ENCODE results near the gene MS4A4E.

MS4A4E gene

DNA sequence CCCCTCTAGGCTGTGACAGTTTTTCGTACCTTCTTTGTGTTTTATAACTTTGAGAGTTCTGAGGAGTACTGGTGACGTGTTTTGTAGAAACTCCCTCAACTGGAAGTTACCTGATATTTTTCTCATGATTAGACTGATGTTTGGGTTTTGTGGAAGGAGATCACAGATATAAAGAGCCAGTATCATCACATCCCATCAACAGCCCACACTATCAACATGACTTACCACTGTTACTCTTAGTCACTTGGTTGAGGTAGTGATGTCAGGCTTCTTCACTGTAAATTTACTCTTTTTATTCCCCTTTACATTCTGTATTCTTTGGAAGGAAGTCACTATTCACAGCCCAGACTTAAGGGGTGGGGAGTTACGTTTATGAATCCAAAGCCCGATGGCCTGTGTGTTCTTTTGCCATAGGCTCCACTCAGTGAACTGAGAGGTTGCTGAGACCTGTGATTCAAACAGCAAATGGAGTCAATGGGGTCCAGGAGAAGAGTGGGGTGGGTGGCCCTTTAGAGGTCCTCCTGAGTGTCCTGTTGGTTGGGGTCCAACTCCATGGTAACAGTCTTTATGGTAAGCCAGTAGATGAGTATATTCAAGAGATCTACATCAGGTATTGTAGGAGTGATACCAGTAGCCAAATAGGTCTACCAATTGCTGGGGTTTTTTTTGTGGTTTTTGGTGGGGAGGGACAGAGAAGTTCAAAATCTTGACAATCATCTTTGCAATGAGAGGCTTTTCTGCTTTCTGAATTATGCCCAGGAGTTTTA lies 15.2 kb upstream of the MS4A4E start:
- Histone ChIP-seq H4K8ac (ENCODE audit: low read length) (no peak overlapping the region), H2BK12ac (ENCODE audit: low read length in 2 of 2) (no peak overlapping the region), H3K9ac (ENCODE audit: low read length) (no peak overlapping the region), H3K4me3 (ENCODE audit: insufficient read depth in 1 of 2, low read depth in 1 of 2, low read length in 2 of 2) (no peak overlapping the region), H3K4me2 (ENCODE audit: low read length, poor library complexity, severe bottlenecking) (no peak overlapping the region), H4K91ac (ENCODE audit: low read length) (no peak overlapping the region), H3K23ac (ENCODE audit: low read length in 2 of 2) (no peak overlapping the region), H3K27me3 (ENCODE audit: control insufficient read depth in 1 of 2, insufficient read depth in 1 of 2, low read length in 2 of 2) (peaks cover 0 to 4% of the 10 kb centered on the region in 2 experiments), H3K18ac (ENCODE audit: low read depth in 1 of 2, low read length in 2 of 2) (no peak overlapping the region), H3K27ac (ENCODE audit: low read length, poor library complexity, severe bottlenecking) (no peak overlapping the region), H3K79me1 (replicated peaks; ENCODE audit: low read length, poor library complexity, severe bottlenecking) (no peaks in the 10 kb centered on the region), H2AFZ (ENCODE audit: low read depth, low read length) (no peak overlapping the region), H3K14ac (ENCODE audit: low read length in 2 of 2) (no peak overlapping the region), H3K36me3 (ENCODE audit: control insufficient read depth in 1 of 2, insufficient read depth in 2 of 2, low read depth in 1 of 2, low read length in 2 of 2) (no peaks in the 10 kb centered on the region), H2BK120ac (ENCODE audit: low read depth, low read length) (no peak overlapping the region), H2AK5ac (ENCODE audit: low read length, severe bottlenecking) (no peak overlapping the region), H3K4me1 (ENCODE audit: control insufficient read depth, insufficient read depth, low read depth, low read length) (no peaks in the 10 kb centered on the region), H3K9me3 (ENCODE audit: control insufficient read depth, low read length) (peaks cover 6% of the 10 kb centered on the region), H2BK15ac (ENCODE audit: low read depth, poor library complexity, severe bottlenecking) (no peak overlapping the region), H2BK5ac (ENCODE audit: low read depth, low read length, poor library complexity, severe bottlenecking) (no peak overlapping the region), H3K4ac (ENCODE audit: low read depth in 1 of 2, low read length in 2 of 2) (no peak overlapping the region)
- DNase-seq = no peak
- WGBS = 74% methylated on average over 2 of the region's 4 CpGs

DNA sequence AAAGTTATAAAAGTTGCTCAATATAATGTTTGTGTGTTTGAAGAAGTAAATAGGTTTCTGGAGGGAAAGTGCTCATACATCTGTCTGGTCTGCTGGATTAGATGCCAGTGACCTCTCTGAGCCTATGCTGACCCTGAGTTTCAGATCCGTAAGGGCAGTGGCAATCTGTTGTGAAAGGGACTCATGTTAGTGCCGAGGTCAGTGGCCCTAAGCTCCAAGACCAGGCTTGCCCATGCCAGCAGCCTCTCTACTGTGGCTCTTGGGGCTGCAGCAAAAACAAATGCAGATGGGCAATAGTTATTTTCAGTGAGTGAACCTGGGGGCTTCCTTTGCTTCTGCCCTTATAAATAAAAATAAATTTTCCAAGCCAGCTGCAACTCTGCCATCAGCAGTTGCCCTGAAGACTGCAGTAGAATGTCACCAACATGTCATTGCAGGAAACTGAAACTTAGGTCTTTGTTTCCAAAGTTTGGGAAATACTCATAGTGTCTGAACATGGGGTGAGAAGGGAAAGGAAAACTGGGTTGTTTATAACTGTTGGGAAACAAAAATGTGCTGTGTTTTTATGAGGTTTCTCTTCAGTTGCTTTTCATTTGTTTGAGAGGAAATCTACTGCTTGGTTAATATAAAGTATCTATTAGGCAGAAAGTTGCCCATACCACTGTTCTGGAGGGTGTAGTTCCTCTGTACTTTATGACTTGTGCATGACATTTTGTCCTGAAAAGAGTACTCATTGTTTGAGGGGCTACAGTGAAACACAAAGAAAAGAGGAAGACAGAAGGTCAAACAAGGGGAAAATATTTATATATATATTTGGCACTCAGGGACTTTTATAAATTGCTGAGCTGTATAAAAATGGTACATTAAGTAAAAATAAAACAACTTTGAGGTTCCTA lies 9.5 kb upstream of the MS4A4E start:
- WGBS = 45% methylated on average over 2 of the region's 2 CpGs
- no peak overlapping the region for H2AFZ ChIP-seq (ENCODE audit: low read depth, low read length)
- H3K4me1 ChIP-seq (ENCODE audit: control insufficient read depth, insufficient read depth, low read depth, low read length) = no peaks in the 10 kb centered on the region
- no peak overlapping the region for H3K9ac ChIP-seq (ENCODE audit: low read length)
- no peak overlapping the region for H4K91ac ChIP-seq (ENCODE audit: low read length)
- H3K79me1 ChIP-seq (replicated peaks; ENCODE audit: low read length, poor library complexity, severe bottlenecking) = no peaks in the 10 kb centered on the region
- peaks cover 6% of the 10 kb centered on the region for H3K9me3 ChIP-seq (ENCODE audit: control insufficient read depth, low read length)
- H2BK12ac ChIP-seq (ENCODE audit: low read length in 2 of 2) = no peak overlapping the region
- H3K18ac ChIP-seq (ENCODE audit: low read depth in 1 of 2, low read length in 2 of 2) = no peak overlapping the region
- H3K36me3 ChIP-seq (ENCODE audit: control insufficient read depth in 1 of 2, insufficient read depth in 2 of 2, low read depth in 1 of 2, low read length in 2 of 2) = no peaks in the 10 kb centered on the region
- DNase-seq = no peak
- no peak overlapping the region for H3K4me3 ChIP-seq (ENCODE audit: insufficient read depth in 1 of 2, low read depth in 1 of 2, low read length in 2 of 2)
- H3K23ac ChIP-seq (ENCODE audit: low read length in 2 of 2) = no peak overlapping the region
- H2BK5ac ChIP-seq (ENCODE audit: low read depth, low read length, poor library complexity, severe bottlenecking) = no peak overlapping the region
- no peak overlapping the region for H3K27ac ChIP-seq (ENCODE audit: low read length, poor library complexity, severe bottlenecking)
- H3K4me2 ChIP-seq (ENCODE audit: low read length, poor library complexity, severe bottlenecking) = no peak overlapping the region
- H3K27me3 ChIP-seq (ENCODE audit: control insufficient read depth in 1 of 2, insufficient read depth in 1 of 2, low read length in 2 of 2) = peaks cover 0 to 4% of the 10 kb centered on the region in 2 experiments
- no peak overlapping the region for H2BK120ac ChIP-seq (ENCODE audit: low read depth, low read length)
- no peak overlapping the region for H3K14ac ChIP-seq (ENCODE audit: low read length in 2 of 2)
- no peak overlapping the region for H4K8ac ChIP-seq (ENCODE audit: low read length)
- no peak overlapping the region for H2BK15ac ChIP-seq (ENCODE audit: low read depth, poor library complexity, severe bottlenecking)
- H2AK5ac ChIP-seq (ENCODE audit: low read length, severe bottlenecking) = no peak overlapping the region
- H3K4ac ChIP-seq (ENCODE audit: low read depth in 1 of 2, low read length in 2 of 2) = no peak overlapping the region

DNA sequence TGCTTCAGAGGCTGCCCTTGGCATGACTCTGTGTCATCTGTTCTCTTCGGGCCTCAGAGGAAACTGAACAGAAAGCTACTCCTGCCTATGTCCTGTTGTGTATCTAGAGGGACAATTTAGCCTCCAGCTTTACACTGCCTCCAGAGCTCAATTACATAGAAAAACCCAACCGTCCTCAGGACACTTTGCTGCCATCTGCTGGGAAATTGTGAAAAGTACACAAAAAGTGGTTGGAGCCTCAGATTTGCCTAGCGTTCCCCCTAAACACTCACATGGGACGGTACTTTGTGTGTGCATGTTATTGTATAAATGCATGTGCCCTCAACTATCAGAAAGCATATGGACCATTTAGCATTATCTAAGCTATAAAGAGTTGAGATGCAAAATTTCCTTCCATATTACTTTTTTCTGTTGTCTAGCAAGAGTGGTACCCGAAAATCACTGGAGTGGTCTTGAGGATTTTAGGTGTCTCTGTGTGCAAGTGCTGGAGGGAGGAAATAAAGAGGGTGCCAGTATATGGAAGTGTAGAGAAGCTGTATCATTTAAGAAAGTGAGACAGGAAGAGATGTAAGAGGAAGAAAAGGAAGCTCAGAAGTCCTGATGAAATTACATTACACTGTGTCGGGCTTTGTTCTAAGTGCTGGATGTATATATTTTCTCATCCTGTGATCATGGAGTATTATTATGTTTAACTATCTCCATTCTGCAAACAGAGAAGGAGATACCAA lies 8.7 kb upstream of the MS4A4E start:
- H4K91ac ChIP-seq (ENCODE audit: low read length) = no peak overlapping the region
- H2BK5ac ChIP-seq (ENCODE audit: low read depth, low read length, poor library complexity, severe bottlenecking) = no peak overlapping the region
- no peak overlapping the region for H3K23ac ChIP-seq (ENCODE audit: low read length in 2 of 2)
- H3K4me2 ChIP-seq (ENCODE audit: low read length, poor library complexity, severe bottlenecking) = no peak overlapping the region
- no peak overlapping the region for H3K9ac ChIP-seq (ENCODE audit: low read length)
- H3K18ac ChIP-seq (ENCODE audit: low read depth in 1 of 2, low read length in 2 of 2) = no peak overlapping the region
- no peak overlapping the region for H3K14ac ChIP-seq (ENCODE audit: low read length in 2 of 2)
- no peak overlapping the region for H3K4ac ChIP-seq (ENCODE audit: low read depth in 1 of 2, low read length in 2 of 2)
- no peak overlapping the region for H2AK5ac ChIP-seq (ENCODE audit: low read length, severe bottlenecking)
- H2AFZ ChIP-seq (ENCODE audit: low read depth, low read length) = no peak overlapping the region
- H2BK12ac ChIP-seq (ENCODE audit: low read length in 2 of 2) = no peak overlapping the region
- no peaks in the 10 kb centered on the region for H3K36me3 ChIP-seq (ENCODE audit: control insufficient read depth in 1 of 2, insufficient read depth in 2 of 2, low read depth in 1 of 2, low read length in 2 of 2)
- H3K9me3 ChIP-seq (ENCODE audit: control insufficient read depth, low read length) = peaks cover 6% of the 10 kb centered on the region
- H3K27me3 ChIP-seq (ENCODE audit: control insufficient read depth in 1 of 2, insufficient read depth in 1 of 2, low read length in 2 of 2) = peaks cover 0 to 11% of the 10 kb centered on the region in 2 experiments
- DNase-seq = peak; percentile 37
- no peak overlapping the region for H4K8ac ChIP-seq (ENCODE audit: low read length)
- H3K79me1 ChIP-seq (replicated peaks; ENCODE audit: low read length, poor library complexity, severe bottlenecking) = no peaks in the 10 kb centered on the region
- 47% methylated on average over 3 of the region's 6 CpGs for WGBS
- no peak overlapping the region for H3K4me3 ChIP-seq (ENCODE audit: insufficient read depth in 1 of 2, low read depth in 1 of 2, low read length in 2 of 2)
- H3K27ac ChIP-seq (ENCODE audit: low read length, poor library complexity, severe bottlenecking) = no peak overlapping the region
- H2BK120ac ChIP-seq (ENCODE audit: low read depth, low read length) = no peak overlapping the region
- no peak overlapping the region for H2BK15ac ChIP-seq (ENCODE audit: low read depth, poor library complexity, severe bottlenecking)
- no peaks in the 10 kb centered on the region for H3K4me1 ChIP-seq (ENCODE audit: control insufficient read depth, insufficient read depth, low read depth, low read length)

DNA sequence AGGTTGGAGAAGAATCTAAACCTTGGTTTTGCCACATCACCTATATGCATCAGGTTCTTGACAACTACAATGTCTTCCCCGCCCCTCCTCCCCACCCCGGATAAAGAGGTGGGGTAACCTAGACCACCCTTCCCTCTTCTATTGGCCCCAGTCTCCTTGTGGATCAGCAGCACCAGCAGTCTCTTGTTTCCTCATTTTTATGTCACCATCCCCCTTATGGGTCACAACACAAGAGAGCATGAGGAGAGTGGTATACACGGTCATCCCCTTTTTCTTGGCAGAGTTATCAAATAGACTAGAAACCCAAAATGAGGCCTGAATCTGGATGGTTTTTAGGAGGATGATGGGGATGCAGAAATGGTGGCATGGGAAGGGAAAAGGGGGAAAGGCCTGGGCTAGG lies 1.2 kb downstream of the MS4A4E start:
- H2BK15ac ChIP-seq (ENCODE audit: low read depth, poor library complexity, severe bottlenecking) = no peak overlapping the region
- no peak overlapping the region for H4K8ac ChIP-seq (ENCODE audit: low read length)
- H2BK5ac ChIP-seq (ENCODE audit: low read depth, low read length, poor library complexity, severe bottlenecking) = no peak overlapping the region
- no peak overlapping the region for H3K4me2 ChIP-seq (ENCODE audit: low read length, poor library complexity, severe bottlenecking)
- no peak overlapping the region for H3K14ac ChIP-seq (ENCODE audit: low read length in 2 of 2)
- no peak overlapping the region for H3K4ac ChIP-seq (ENCODE audit: low read depth in 1 of 2, low read length in 2 of 2)
- no peaks in the 10 kb centered on the region for H3K4me1 ChIP-seq (ENCODE audit: control insufficient read depth, insufficient read depth, low read depth, low read length)
- no peaks in the 10 kb centered on the region for H3K9me3 ChIP-seq (ENCODE audit: control insufficient read depth, low read length)
- no peak overlapping the region for H3K23ac ChIP-seq (ENCODE audit: low read length in 2 of 2)
- no peak overlapping the region for H3K27ac ChIP-seq (ENCODE audit: low read length, poor library complexity, severe bottlenecking)
- no peak overlapping the region for H3K9ac ChIP-seq (ENCODE audit: low read length)
- no peaks in the 10 kb centered on the region for H3K36me3 ChIP-seq (ENCODE audit: control insufficient read depth in 1 of 2, insufficient read depth in 2 of 2, low read depth in 1 of 2, low read length in 2 of 2)
- no peak overlapping the region for H2BK120ac ChIP-seq (ENCODE audit: low read depth, low read length)
- H2BK12ac ChIP-seq (ENCODE audit: low read length in 2 of 2) = no peak overlapping the region
- no peak overlapping the region for H2AK5ac ChIP-seq (ENCODE audit: low read length, severe bottlenecking)
- H4K91ac ChIP-seq (ENCODE audit: low read length) = no peak overlapping the region
- no peak overlapping the region for H3K4me3 ChIP-seq (ENCODE audit: insufficient read depth in 1 of 2, low read depth in 1 of 2, low read length in 2 of 2)
- peaks cover 0 to under 1% of the 10 kb centered on the region in 2 experiments for H3K27me3 ChIP-seq (ENCODE audit: control insufficient read depth in 1 of 2, insufficient read depth in 1 of 2, low read length in 2 of 2)
- H2AFZ ChIP-seq (ENCODE audit: low read depth, low read length) = no peak overlapping the region
- 89% methylated on average over 3 of the region's 3 CpGs for WGBS
- DNase-seq = no peak
- no peaks in the 10 kb centered on the region for H3K79me1 ChIP-seq (replicated peaks; ENCODE audit: low read length, poor library complexity, severe bottlenecking)
- H3K18ac ChIP-seq (ENCODE audit: low read depth in 1 of 2, low read length in 2 of 2) = no peak overlapping the region
